ENCODE results near the gene CLDN24.
A peak's percentile ranks its signal among the peaks of the same experiment; 100 is the strongest.

Gene CLDN24

DNA sequence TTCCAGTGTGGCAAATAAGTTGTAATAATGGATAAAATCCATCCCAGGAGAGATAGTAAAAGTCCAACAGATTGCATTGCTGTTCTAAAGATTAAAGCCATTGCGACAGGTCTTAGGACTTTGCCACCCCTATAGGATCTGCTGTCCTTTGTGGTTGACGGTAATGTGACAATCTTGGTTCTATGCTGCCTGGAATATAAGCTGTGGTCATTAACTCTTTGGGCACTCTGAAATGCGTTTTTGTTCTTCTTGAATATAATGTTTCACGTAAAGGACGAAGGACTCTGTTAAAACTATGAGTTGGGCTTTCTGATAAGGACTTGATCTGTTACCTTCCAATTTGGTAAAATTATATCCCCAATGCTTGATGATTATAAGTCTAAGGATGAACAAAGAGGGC lies at the start of gene CLDN24:
CLDN24 (minus strand) TSS at position 101 of the 400 bp plus-strand sequence; CDS start at position 101, 0 bp downstream.
- no peak for DNase-seq (ENCODE audit: low read depth, low spot score)
- H3K27ac ChIP-seq: no peak within 1 kb of the TSS

DNA sequence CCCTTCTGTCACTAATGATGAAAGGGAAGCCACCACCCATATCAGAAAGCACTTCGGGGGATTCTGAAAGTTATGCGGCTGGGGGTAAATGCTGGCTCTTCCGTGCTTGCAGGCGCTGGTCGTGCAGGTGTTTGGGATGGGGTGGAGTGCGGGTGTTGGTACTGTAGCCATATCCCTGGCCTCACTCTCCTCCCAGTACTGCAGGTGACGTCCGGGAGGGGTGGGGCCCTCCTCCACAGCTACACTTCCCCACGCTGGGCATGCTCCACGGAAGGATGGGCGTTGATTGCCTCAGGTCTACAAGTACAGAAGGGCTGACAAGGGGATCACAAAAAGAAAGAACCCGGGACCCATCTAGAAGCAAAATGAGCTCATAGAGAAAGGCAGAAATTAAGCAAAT lies 48.6 kb upstream of the CLDN24 start:
- no peak for DNase-seq (ENCODE audit: low read depth, low spot score)
- H3K27ac ChIP-seq: no peak overlapping the region

DNA sequence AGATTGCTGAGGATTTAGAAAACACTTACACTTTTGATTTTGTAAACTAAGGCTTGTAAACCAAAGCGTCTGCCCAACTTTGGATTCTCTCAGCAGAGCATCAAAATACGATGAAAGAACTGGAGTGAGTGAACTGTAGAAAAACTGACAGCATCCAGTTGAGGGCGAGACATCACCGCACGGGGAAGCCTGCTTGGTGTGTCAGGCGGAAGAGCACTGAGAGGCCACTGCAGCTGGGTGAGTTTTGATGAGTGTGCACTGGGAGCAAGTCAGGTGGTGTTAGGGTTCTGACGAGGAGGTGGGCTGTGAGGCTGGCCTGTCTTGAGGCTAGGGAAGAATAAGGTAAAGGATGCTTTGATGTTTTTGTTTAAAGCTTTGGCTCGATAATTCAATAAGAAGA lies 46.8 kb upstream of the CLDN24 start:
- no peak overlapping the region for H3K27ac ChIP-seq
- DNase-seq (ENCODE audit: low read depth, low spot score): no peak

DNA sequence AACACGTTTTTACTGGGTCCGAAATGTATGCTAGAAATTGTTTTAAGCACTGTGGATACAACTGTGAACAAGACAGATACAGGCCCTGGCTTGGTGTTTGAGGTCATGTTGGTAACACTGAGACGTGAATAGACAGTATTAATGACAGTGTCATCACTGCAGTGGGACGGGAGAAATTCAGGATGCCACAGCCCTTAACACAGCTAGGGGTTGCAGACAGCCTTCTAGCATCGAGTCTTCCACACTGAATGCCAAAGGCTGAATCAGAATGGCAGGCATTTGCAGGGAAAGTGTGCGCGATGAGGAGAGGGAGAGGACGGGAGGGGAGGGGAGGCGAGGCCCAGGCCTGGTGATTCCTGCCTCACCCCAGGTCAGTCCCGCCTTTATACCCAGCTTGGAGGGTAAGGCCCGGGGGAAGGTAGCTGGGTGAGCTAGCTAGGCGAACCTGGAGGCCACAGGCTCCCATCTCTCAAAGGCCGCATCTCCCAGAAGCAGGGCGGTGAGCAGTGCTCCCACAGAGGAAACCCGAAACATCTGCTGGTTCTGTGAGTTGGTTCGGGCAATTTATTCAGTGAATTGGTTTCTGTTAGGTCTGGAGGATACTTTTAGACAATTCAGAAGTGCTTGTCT lies 44.1 kb upstream of the CLDN24 start:
- no peak for DNase-seq (ENCODE audit: low read depth, low spot score)
- no peak overlapping the region for H3K27ac ChIP-seq

DNA sequence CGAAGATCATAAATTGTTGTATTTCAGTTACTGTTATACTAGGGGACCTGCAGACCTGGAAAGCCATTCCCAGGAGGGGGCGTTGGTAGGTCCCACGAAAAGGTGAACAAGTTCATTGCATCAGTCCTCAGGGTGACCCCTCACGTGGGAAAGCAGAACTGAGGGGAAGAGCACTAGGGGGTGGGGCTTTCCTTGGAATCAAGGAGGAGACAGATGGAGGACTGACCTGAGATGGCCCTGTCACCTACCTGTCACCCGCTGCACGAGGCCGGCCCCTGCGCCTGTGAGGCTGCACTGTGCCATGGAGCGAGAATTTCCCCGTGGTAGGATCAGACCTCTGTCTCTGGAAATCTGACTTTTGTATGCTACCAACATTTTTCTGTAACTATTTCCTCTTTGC lies 41.8 kb upstream of the CLDN24 start:
- no peak for DNase-seq (ENCODE audit: low read depth, low spot score)
- no peak overlapping the region for H3K27ac ChIP-seq

DNA sequence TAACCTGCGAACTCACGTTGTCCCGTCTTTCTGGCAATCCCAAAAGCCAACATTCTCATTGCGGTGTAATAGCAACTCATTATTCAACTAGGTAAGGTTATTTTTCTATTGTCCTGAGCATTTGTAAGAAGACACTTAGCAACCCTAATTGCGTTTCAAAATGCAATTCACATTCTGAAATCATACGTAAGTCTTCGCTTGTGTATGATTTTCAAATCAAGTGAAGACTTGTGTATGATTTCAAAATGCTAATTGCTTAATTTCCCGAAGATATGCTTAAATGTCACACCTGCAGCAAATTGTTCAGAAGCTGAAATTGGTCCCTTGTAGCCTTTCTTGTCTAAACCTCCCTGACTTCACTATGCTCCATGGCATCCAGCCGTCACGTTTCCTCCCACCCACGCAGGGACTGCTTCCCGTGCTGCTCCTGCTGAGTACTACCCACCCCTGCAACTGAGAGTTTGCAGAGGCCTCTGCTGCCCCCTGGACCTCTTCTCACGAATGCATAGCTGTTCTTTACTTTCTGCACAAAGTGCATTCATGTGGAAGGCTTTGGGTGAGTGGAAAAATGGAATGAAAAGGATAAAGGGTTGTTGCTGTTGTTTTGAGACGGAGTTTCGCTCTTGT lies 40.8 kb upstream of the CLDN24 start:
- no peak overlapping the region for H3K27ac ChIP-seq
- DNase-seq (ENCODE audit: low read depth, low spot score): no peak

DNA sequence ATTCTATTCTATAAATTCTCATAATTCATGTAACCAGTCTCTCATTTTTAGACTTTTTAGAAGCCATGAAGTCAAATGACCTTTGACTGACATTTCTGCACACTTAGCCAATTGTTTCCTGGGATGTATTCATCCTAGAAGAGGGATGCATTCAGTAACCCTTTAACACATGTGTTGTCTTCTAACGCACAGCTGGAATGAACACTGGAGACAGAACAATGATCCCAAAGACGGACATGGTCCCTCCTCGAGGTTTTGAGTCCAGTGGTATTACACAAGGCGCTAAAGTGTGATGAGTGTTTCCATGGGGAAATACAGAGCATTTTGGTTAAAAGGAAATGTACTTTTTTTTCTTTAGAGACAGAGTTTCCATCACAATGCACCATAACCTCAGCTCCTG lies 39.8 kb upstream of the CLDN24 start:
- no peak overlapping the region for H3K27ac ChIP-seq
- no peak for DNase-seq (ENCODE audit: low read depth, low spot score)

DNA sequence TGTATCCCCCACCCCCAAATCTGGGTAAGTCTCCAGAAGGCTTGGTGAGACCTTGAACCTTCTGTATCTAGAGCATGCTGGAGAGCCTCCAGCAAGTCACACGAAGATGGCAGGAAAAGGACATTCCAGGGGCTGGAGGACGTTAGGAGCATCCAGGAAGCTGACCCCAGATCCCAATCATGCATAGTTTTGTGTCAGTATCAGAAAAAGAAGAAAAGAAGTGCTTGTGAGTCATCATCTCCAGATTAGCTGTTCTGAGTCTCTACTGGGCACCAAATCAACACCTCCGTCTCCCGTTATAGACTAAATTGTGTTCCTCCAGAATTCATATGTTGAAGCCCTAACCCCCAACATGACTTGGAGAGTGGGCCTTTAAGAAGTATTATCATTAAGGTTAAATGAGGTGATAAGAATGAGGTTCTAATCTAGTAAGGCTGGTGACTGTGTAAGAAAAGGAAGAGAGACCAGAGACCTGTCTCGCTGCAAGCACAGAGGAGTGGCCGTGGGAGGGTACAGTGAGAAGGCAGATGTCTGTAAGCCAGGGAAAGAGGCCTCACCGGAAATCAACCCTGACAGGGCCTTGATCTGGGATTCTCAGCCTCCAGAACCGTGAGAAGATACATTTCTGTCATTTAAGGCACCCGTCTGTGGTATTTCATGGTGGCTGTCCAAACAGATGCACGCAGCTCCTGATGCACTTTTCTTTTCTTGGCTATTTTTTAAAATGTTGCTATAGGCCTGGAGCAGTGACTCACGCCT lies 38.1 kb upstream of the CLDN24 start:
- H3K27ac ChIP-seq: no peak overlapping the region
- no peak for DNase-seq (ENCODE audit: low read depth, low spot score)

DNA sequence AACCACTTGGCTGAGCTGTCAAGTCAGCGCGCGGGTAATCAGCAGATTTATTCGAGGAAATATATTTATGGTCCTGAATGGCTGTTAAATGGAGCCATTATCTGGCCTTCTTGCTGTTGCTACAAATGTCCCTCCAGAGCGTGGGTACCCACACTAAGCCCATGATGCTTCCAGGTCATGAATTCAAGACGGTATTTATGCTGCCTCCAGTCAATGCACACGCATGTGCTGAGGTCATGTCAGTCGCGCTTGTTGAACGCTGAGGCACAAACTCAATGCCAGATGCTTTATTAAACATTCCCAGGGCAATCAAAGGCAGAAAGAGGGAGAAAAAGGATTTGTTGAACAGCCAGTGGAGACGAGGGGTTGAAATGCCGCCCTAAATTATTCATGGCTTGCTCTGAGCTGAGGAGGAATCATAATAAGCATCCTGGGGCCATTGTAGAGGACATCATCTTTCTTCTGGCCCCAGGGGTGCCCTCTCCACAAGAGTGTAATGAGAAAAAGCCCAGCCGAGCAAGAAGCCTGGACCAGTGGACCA lies 36.1 kb upstream of the CLDN24 start:
- H3K27ac ChIP-seq: no peak overlapping the region
- DNase-seq (ENCODE audit: low read depth, low spot score): no peak

DNA sequence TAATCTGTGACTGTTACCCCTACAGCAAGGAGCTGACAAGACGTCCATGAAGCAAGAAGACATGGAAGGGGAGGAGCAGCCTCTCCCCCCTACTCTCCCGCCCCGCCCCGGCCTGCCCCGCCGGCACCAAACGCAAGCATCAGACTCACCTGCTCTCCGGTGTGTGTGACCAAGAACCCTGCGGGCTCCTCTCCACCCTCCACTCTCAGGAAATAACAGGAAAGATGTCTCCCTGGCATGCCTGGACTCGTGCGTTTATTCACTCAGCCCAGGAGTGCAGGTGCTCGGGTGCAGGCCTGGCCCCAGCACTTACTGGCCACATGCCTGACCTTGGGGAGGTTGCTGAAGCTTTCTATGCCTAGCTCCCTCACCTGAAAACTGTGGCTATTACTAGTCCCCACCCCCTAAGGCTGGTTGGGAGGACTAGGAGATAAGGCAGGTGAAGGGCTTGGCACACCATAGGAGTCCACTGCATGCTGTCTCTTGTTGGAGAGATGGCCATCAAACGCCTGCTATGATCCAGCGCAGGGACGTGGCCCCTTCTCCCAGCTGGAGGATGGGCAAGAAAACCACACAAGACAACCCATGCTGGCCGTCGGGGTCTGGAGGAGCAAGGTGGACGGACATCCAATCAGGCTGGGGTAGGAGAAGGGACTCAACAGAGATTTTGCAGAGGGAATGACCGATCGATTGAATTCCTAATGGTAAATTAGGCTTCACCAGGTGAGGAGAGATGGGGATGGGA lies 34.9 kb upstream of the CLDN24 start:
- H3K27ac ChIP-seq: no peak overlapping the region
- DNase-seq (ENCODE audit: low read depth, low spot score): peak; percentile 84

DNA sequence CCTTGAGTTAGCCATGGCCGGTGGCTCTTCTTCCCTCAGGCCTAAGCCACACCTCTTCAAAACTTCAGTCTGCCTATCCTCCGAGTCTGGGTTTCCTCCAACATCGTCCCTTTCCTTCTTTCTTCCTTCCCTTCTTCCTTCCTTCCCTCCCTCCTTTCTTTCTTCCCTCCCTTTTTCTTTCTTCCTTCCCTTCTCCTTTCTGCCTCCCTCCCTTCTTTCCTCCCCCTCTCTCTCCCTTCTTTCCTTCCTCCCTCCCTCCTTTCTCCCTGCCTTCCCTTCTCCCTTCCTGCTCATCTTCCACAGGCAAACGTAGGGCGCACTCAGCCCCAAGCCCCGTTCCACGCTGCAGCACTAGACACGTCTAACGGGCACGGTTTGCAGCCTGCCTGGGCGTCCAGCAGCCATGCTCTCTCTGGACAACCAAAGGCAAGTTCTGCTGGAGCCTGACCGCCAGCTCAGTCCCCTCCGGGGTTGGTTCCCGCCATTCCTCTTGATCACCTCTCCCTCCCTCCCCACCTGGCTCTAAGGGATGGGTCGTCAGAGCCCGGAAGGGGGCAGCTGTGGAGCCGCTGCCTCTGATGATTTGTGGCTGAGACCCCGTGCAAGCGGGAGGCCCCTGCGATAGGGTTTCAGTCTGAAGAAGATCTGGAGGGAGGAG lies 34.1 kb upstream of the CLDN24 start:
- no peak overlapping the region for H3K27ac ChIP-seq
- DNase-seq (ENCODE audit: low read depth, low spot score): no peak

DNA sequence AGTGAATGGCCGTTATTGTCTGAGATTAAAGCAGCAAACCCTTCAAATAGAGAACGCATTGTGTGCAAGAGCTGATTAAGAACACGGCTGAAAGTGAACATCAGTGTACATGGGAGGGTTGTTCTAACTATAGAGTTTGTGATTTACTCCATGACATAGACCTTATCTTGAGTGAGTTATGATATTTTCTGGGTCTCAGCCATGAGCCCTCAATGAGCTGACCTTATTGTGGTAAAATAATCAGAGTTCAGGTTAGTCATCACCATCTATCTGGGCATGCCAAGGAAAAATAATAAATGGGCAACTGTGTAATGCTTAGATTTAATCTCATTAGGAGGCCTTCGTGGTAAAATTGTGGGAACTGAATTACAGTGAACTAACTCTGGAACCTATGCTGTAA lies 33.2 kb upstream of the CLDN24 start:
- peak; percentile 54 for DNase-seq (ENCODE audit: low read depth, low spot score)
- no peak overlapping the region for H3K27ac ChIP-seq

DNA sequence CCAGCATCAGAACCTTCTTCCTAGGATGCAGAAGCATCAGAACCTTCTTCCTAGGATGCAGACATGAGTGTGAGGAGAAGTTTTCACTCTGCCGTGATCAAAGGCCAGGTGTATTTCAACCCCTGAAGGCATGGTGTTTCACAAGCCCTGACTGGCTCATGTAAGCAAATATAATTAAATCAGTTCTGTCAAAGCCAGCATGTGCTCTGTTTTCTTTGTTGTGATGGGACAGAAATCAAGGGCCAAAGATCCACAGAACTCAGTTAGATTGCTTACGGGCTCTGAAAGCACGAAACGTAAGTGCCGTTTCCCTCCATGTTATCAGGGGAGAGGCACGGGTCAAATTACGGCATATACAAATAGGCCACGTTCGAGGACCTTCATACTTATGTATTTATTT lies 32.0 kb upstream of the CLDN24 start:
- DNase-seq (ENCODE audit: low read depth, low spot score): peak; percentile 31
- H3K27ac ChIP-seq: no peak overlapping the region

DNA sequence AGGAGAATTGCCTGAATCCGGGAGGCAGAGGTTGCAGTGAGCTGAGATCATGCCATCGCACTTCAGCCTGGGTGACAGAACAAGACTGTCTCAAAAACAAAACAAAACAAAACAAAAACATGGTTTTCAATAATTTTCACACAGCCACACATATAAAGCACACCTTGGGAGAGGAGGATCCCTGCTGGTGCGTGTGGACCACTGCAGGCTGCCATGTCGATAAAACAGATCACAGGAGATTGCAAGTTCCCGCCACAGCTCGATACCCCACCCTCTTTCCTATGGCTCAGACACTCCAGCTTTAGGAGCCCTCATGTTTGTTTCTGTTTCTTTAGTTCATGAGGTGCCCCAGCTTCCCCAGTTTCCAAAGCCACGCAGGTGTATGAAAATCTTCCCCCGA lies 31.3 kb upstream of the CLDN24 start:
- no peak overlapping the region for H3K27ac ChIP-seq
- no peak for DNase-seq (ENCODE audit: low read depth, low spot score)

DNA sequence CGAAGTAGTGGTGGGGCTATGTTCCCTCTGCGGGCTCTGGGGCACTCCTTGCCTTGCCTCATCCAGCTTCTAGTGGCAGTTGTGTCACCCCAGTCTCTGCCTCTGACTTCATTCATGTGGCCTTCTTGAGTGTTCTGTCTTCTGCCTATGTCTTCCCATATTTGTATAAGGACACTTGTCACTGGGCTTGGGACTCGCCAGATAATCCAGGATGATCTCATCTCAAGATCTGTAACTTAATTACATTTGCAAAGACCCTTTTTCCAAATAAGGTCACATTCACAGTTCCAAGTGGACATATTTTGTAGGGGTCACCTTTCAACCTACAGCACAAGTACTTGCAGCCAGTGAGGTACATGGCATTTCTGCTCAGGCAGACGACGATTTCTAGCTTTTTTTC lies 30.3 kb upstream of the CLDN24 start:
- no peak for DNase-seq (ENCODE audit: low read depth, low spot score)
- no peak overlapping the region for H3K27ac ChIP-seq

DNA sequence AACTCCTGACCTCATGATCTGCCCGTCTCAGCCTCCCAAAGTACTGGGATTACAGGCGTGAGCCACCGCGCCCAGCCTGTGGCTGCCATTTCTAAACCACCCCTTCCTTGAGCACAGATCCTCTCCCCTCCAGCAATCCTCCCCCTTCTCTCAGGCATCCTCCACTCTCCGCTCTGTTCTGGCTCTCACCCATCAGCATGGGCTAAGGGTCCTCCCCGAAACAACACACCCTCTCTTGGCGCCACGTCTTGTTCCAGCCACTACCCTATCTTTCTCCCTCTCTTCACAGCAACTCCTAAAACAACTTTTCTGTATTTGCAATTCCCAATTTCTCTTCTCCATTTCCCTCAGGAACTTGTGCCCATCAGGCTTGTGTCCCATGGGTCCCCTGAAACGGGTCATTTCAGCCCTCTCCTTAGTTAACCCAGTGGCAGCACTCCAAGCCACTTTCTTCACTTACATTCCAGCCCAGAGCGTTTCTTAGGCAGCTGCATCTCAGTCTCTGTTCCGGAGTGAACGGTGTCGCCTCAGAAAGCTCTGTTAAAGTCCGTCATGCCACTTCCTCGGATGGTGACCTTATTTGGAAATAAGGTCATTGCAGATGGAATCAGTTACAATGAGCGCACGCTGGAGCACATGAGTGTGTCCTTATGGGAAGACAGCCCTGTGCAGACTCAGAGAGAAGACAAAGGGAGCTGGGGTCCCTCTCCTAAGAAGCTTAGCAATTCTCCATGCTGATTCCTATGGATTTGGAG lies 28.3 kb upstream of the CLDN24 start:
- H3K27ac ChIP-seq: no peak overlapping the region
- DNase-seq (ENCODE audit: low read depth, low spot score): no peak

DNA sequence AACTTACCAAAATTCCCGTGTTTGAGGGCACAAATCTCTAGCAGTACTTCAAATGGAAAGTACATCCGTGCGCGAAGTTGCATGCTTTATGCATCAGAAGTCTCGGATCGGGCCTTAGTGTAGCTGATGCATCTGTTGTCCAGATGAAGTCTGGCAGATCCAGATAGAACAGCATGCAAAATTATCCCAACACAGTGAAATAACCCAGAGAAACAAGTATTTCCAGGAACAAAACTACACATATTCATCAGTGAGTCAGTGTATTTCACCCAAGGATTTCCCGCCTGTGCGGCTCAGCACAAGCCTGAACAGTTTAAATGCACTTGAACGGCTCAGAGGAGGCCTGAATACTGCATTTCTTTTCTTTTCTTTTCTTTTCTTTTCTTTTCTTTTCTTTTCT lies 27.4 kb upstream of the CLDN24 start:
- no peak overlapping the region for H3K27ac ChIP-seq
- DNase-seq (ENCODE audit: low read depth, low spot score): no peak

DNA sequence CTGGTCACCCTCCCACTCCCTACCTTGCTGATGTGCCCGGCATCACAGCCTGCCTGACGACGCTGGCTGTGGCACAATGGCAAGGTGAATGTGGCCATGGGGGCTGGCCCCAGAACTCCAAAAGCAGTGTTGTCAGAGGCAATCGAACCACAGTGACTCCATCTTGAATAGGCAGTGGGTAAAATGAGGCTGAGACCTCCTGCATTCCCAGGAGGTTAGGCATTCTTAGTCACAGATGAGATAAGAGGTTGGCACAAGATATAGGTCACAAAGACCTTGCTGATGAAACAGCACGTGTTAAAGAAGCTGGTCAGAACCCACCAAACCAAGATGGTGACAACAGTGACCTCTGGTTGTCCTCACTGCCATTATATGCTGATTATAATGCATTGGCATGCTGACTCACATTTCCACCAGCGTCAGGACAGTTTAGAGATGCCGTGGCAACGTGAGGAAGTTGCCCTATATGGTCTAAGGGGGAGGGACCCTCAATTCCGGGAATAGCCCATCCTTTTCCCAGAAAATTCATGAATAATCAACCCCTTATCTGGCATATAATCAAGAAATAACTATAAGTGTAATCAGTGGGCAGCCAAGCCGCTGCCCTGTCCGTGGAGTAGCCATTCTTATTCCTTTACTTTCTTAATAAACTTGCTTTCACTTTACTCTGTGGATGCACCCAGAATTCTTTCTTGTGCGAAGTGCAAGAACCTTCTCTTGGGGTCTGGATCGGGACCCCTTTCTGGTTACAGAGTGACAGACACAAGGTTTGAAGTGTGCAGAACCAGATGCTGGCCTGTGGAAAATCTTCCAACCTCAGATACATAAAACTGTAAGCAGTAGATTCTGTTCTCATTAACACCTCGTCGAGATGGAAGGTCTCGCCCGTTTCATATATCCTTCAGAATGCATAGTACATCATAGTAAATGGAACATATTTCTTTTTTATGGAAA lies 26.8 kb upstream of the CLDN24 start:
- no peak for DNase-seq (ENCODE audit: low read depth, low spot score)
- H3K27ac ChIP-seq: no peak overlapping the region

All from epithelial cell of prostate (primary cell).